Activated naive CD8-positive, alpha-beta T cell treated with anti-CD3 and anti-CD28 coated beads, Interleukin-2, amount 50 U/mL, for 24 hours (primary cell): ENCODE data around the gene ACCSL.
A peak's percentile ranks its signal among the peaks of the same experiment; 100 is the strongest.

Experiments
- ATAC-seq: fragments of 150-1000 bp; cut with Tn5 transposase; one replicate; pipeline ENCODE4 v1.10.0; 2021
- DNase-seq: peaks from one replicate; pipeline ENCODE4 v3.0.0; 2021
- H3K27ac Mint-ChIP-seq: one replicate; pipeline ENCODE4 v1.8.0; 2021; ENCODE audit warnings: mild to moderate bottlenecking, mixed read lengths
- H3K27me3 Mint-ChIP-seq: one replicate; pipeline ENCODE4 v1.8.0; 2021; ENCODE audit warnings: mixed read lengths
- H3K36me3 Mint-ChIP-seq: one replicate; pipeline ENCODE4 v1.8.0; 2021; ENCODE audit warnings: low read depth, mixed read lengths
- H3K4me1 Mint-ChIP-seq: one replicate; pipeline ENCODE4 v1.8.0; 2021; ENCODE audit warnings: mixed read lengths
- H3K4me3 Mint-ChIP-seq: one replicate; pipeline ENCODE4 v1.8.0; 2021; ENCODE audit warnings: mild to moderate bottlenecking, moderate library complexity, mixed read lengths
- H3K9me3 Mint-ChIP-seq: one replicate; pipeline ENCODE4 v1.8.0; 2021; ENCODE audit warnings: mixed read lengths

Gene ACCSL

GRCh38 chr11:44090539-44090938, 42.8 kb downstream of the ACCSL start:
- ATAC-seq: no peak
- H3K27ac Mint-ChIP-seq: no peak overlapping the region
- DNase-seq: no peak
- H3K4me1 Mint-ChIP-seq: peaks cover 12% of the 10 kb centered on the region
- no peaks in the 10 kb centered on the region for H3K27me3 Mint-ChIP-seq
- H3K4me3 Mint-ChIP-seq: no peak overlapping the region
- peaks cover 3% of the 10 kb centered on the region for H3K9me3 Mint-ChIP-seq
- H3K36me3 Mint-ChIP-seq: peaks cover 6% of the 10 kb centered on the region

GRCh38 chr11:44094260-44094868, 46.6 kb downstream of the ACCSL start:
- peak overlapping the region; percentile 49 for H3K4me3 Mint-ChIP-seq
- no peak overlapping the region for H3K27ac Mint-ChIP-seq
- ATAC-seq (peak; percentile 24), DNase-seq (peak; percentile 86)
- no peaks in the 10 kb centered on the region for H3K27me3 Mint-ChIP-seq
- H3K36me3 Mint-ChIP-seq: no peaks in the 10 kb centered on the region
- H3K9me3 Mint-ChIP-seq: no peaks in the 10 kb centered on the region
- peaks cover 23% of the 10 kb centered on the region for H3K4me1 Mint-ChIP-seq

GRCh38 chr11:44095506-44096359, 48.0 kb downstream of the ACCSL start, which contains the start of gene EXT2:
Gene EXT2 (plus strand): TSS chr11:44095678. CDS start chr11:44107713, 12,035 bp downstream.
- ATAC-seq (peak; percentile 90), DNase-seq (peak; percentile 89)
- peaks cover 23% of the 10 kb centered on the region for H3K4me1 Mint-ChIP-seq
- no peaks in the 10 kb centered on the region for H3K9me3 Mint-ChIP-seq
- H3K36me3 Mint-ChIP-seq: peaks cover 2% of the 10 kb centered on the region
- H3K27me3 Mint-ChIP-seq: no peaks in the 10 kb centered on the region
- peak within 1 kb of the TSS; percentile 37 for H3K27ac Mint-ChIP-seq
- H3K4me3 Mint-ChIP-seq: peak within 1 kb of the TSS; percentile 81

GRCh38 chr11:44096360-44097185, 48.8 kb downstream of the ACCSL start:
- H3K27me3 Mint-ChIP-seq: no peaks in the 10 kb centered on the region
- DNase-seq (peak; percentile 5), ATAC-seq (no peak)
- H3K27ac Mint-ChIP-seq: no peak overlapping the region
- H3K4me3 Mint-ChIP-seq: peak overlapping the region; percentile 81
- peaks cover 23% of the 10 kb centered on the region for H3K4me1 Mint-ChIP-seq
- peaks cover 2% of the 10 kb centered on the region for H3K36me3 Mint-ChIP-seq
- H3K9me3 Mint-ChIP-seq: no peaks in the 10 kb centered on the region

- H3K36me3 Mint-ChIP-seq: peaks cover 2% of the 10 kb centered on the region
- H3K27me3 Mint-ChIP-seq: no peaks in the 10 kb centered on the region
- ATAC-seq (no peak), DNase-seq (no peak)
- H3K27ac Mint-ChIP-seq: no peak overlapping the region
- H3K4me1 Mint-ChIP-seq: peaks cover 29% of the 10 kb centered on the region
- H3K4me3 Mint-ChIP-seq: no peak overlapping the region
- H3K9me3 Mint-ChIP-seq: no peaks in the 10 kb centered on the region
Measured at GRCh38 chr11:44097821-44098220, 50.0 kb downstream of the ACCSL start.

GRCh38 chr11:44101098-44101497, 53.3 kb downstream of the ACCSL start:
- Mint-ChIP-seq H3K36me3 (peaks cover 5% of the 10 kb centered on the region), H3K4me3 (no peak overlapping the region), H3K4me1 (peaks cover 30% of the 10 kb centered on the region), H3K9me3 (no peaks in the 10 kb centered on the region), H3K27ac (no peak overlapping the region), H3K27me3 (no peaks in the 10 kb centered on the region)
- ATAC-seq: no peak
- no peak for DNase-seq

- H3K9me3 Mint-ChIP-seq: no peaks in the 10 kb centered on the region
- H3K36me3 Mint-ChIP-seq: peaks cover 9% of the 10 kb centered on the region
- ATAC-seq (peak; percentile 75), DNase-seq (no peak)
- no peak overlapping the region for H3K4me3 Mint-ChIP-seq
- H3K27me3 Mint-ChIP-seq: no peaks in the 10 kb centered on the region
- H3K27ac Mint-ChIP-seq: peak overlapping the region; percentile 49
- H3K4me1 Mint-ChIP-seq: peaks cover 19% of the 10 kb centered on the region
Measured at GRCh38 chr11:44104481-44105294, 56.9 kb downstream of the ACCSL start.

GRCh38 chr11:44108260-44108659, 60.5 kb downstream of the ACCSL start:
- Mint-ChIP-seq H3K4me1 (peaks cover 15% of the 10 kb centered on the region), H3K36me3 (peaks cover 15% of the 10 kb centered on the region), H3K27me3 (no peaks in the 10 kb centered on the region), H3K9me3 (no peaks in the 10 kb centered on the region), H3K4me3 (no peak overlapping the region), H3K27ac (no peak overlapping the region)
- ATAC-seq (no peak), DNase-seq (no peak)
